T-helper 17 cell (primary cell): ENCODE data around the gene PSMA6. TPM values are rescaled to one million over a fixed set of nuclear protein-coding genes. Genes with fewer than 3 reads are reported as not detected.

ENCODE experiments used
- ATAC-seq: fragments of 150-1000 bp; cut with Tn5 transposase; 2 replicates; pipeline ENCODE4 v1.10.0; 2021; ENCODE audit warnings: mild to moderate bottlenecking, moderate library complexity
- DNase-seq, 3 donors: peaks; one replicate each; pipeline versions ENCODE4 v3.0.0 to v3.0.0-alpha.2; 2020 to 2021
- H3K9me3 ChIP-seq: one replicate; pipeline ENCODE4 v1.7.0; 2013; ENCODE audit warnings: low read length, mild to moderate bottlenecking; ENCODE audit not compliant: control insufficient read depth, poor library complexity, severe bottlenecking
- H3K27ac Mint-ChIP-seq: one replicate; pipeline ENCODE4 v1.8.0; 2022; ENCODE audit warnings: mild to moderate bottlenecking, moderate library complexity, mixed read lengths
- H3K27me3 Mint-ChIP-seq: one replicate; pipeline ENCODE4 v1.8.0; 2022; ENCODE audit warnings: mixed read lengths
- H3K36me3 Mint-ChIP-seq: one replicate; pipeline ENCODE4 v1.8.0; 2022; ENCODE audit warnings: low read depth, mixed read lengths
- H3K4me1 Mint-ChIP-seq: one replicate; pipeline ENCODE4 v1.8.0; 2022; ENCODE audit warnings: mild to moderate bottlenecking, mixed read lengths
- H3K4me3 Mint-ChIP-seq: one replicate; pipeline ENCODE4 v1.8.0; 2022; ENCODE audit warnings: mild to moderate bottlenecking, moderate library complexity, mixed read lengths
- total RNA-seq, 4 donors: library from RNA in 2 of 4; stranded (reverse) in 2 of 4; gene quantifications; one replicate each; pipeline ENCODE4 v1.2.3 and lab custom pipeline; 2022 to 2026

PSMA6 gene
- total RNA-seq, 2 donors from 2014 or later = 115 to 117 TPM

GRCh38 chr14:35257809-35258208 is 34.4 kb upstream of the PSMA6 start:
- H3K36me3 Mint-ChIP-seq = peaks cover 14% of the 10 kb centered on the region
- H3K4me3 Mint-ChIP-seq = no peak overlapping the region
- DNase-seq = no peak
- no peaks in the 10 kb centered on the region for H3K27me3 Mint-ChIP-seq
- no peaks in the 10 kb centered on the region for H3K9me3 ChIP-seq
- H3K4me1 Mint-ChIP-seq = peaks cover 21% of the 10 kb centered on the region
- H3K27ac Mint-ChIP-seq = no peak overlapping the region
- no peak for ATAC-seq

- Mint-ChIP-seq H3K36me3 (peaks cover 13% of the 10 kb centered on the region), H3K27ac (no peak overlapping the region), H3K27me3 (no peaks in the 10 kb centered on the region), H3K4me3 (no peak overlapping the region), H3K4me1 (peaks cover 19% of the 10 kb centered on the region)
- H3K9me3 ChIP-seq = no peaks in the 10 kb centered on the region
- no peak for ATAC-seq
- DNase-seq = no peak
Measured at GRCh38 chr14:35258420-35258819, 33.8 kb upstream of the PSMA6 start.

GRCh38 chr14:35261774-35262173 is 30.4 kb upstream of the PSMA6 start:
- Mint-ChIP-seq H3K27me3 (no peaks in the 10 kb centered on the region), H3K4me3 (no peak overlapping the region), H3K36me3 (peaks cover 2% of the 10 kb centered on the region), H3K4me1 (peaks cover 6% of the 10 kb centered on the region), H3K27ac (no peak overlapping the region)
- no peak for ATAC-seq
- no peak for DNase-seq
- H3K9me3 ChIP-seq = no peaks in the 10 kb centered on the region

GRCh38 chr14:35262436-35262835 is 29.7 kb upstream of the PSMA6 start:
- Mint-ChIP-seq H3K27me3 (no peaks in the 10 kb centered on the region), H3K36me3 (peaks cover 3% of the 10 kb centered on the region), H3K4me1 (peaks cover 4% of the 10 kb centered on the region), H3K4me3 (no peak overlapping the region), H3K27ac (no peak overlapping the region)
- no peak for DNase-seq
- ATAC-seq = no peak
- no peaks in the 10 kb centered on the region for H3K9me3 ChIP-seq

GRCh38 chr14:35268946-35269345 is 23.2 kb upstream of the PSMA6 start:
- no peak overlapping the region for H3K27ac Mint-ChIP-seq
- H3K9me3 ChIP-seq = no peaks in the 10 kb centered on the region
- no peaks in the 10 kb centered on the region for H3K27me3 Mint-ChIP-seq
- DNase-seq (no peak), ATAC-seq (no peak)
- H3K36me3 Mint-ChIP-seq = peaks cover 4% of the 10 kb centered on the region
- H3K4me1 Mint-ChIP-seq = peaks cover 2% of the 10 kb centered on the region
- no peak overlapping the region for H3K4me3 Mint-ChIP-seq

GRCh38 chr14:35274805-35275204 is 17.4 kb upstream of the PSMA6 start:
- H3K4me1 Mint-ChIP-seq = peaks cover 3% of the 10 kb centered on the region
- peaks cover 3% of the 10 kb centered on the region for H3K36me3 Mint-ChIP-seq
- no peak for DNase-seq
- H3K27me3 Mint-ChIP-seq = no peaks in the 10 kb centered on the region
- no peak overlapping the region for H3K4me3 Mint-ChIP-seq
- no peak for ATAC-seq
- H3K9me3 ChIP-seq = no peaks in the 10 kb centered on the region
- H3K27ac Mint-ChIP-seq = no peak overlapping the region

- H3K27ac Mint-ChIP-seq = no peak overlapping the region
- no peak overlapping the region for H3K4me3 Mint-ChIP-seq
- H3K9me3 ChIP-seq = no peaks in the 10 kb centered on the region
- peaks cover 10% of the 10 kb centered on the region for H3K36me3 Mint-ChIP-seq
- DNase-seq (no peak), ATAC-seq (no peak)
- peaks cover 7% of the 10 kb centered on the region for H3K4me1 Mint-ChIP-seq
- no peaks in the 10 kb centered on the region for H3K27me3 Mint-ChIP-seq
Measured at GRCh38 chr14:35277179-35277578, 15.0 kb upstream of the PSMA6 start.

- DNase-seq (no peak), ATAC-seq (no peak)
- H3K27ac Mint-ChIP-seq = no peak overlapping the region
- no peak overlapping the region for H3K4me3 Mint-ChIP-seq
- peaks cover 14% of the 10 kb centered on the region for H3K36me3 Mint-ChIP-seq
- no peaks in the 10 kb centered on the region for H3K9me3 ChIP-seq
- no peaks in the 10 kb centered on the region for H3K27me3 Mint-ChIP-seq
- H3K4me1 Mint-ChIP-seq = peaks cover 12% of the 10 kb centered on the region
Measured at GRCh38 chr14:35279369-35279768, 12.8 kb upstream of the PSMA6 start.

- Mint-ChIP-seq H3K36me3 (peaks cover 12% of the 10 kb centered on the region), H3K4me1 (peaks cover 27% of the 10 kb centered on the region), H3K27me3 (no peaks in the 10 kb centered on the region), H3K4me3 (no peak overlapping the region), H3K27ac (peak overlapping the region; percentile 57)
- no peak for ATAC-seq
- DNase-seq = no peak
- H3K9me3 ChIP-seq = no peaks in the 10 kb centered on the region
Measured at GRCh38 chr14:35281341-35281740, 10.8 kb upstream of the PSMA6 start.

GRCh38 chr14:35284506-35284905 is 7.7 kb upstream of the PSMA6 start:
- peaks cover 37% of the 10 kb centered on the region for H3K4me1 Mint-ChIP-seq
- no peak for DNase-seq
- no peaks in the 10 kb centered on the region for H3K9me3 ChIP-seq
- no peak overlapping the region for H3K4me3 Mint-ChIP-seq
- ATAC-seq = no peak
- H3K36me3 Mint-ChIP-seq = peaks cover 12% of the 10 kb centered on the region
- peak overlapping the region; percentile 70 for H3K27ac Mint-ChIP-seq
- no peaks in the 10 kb centered on the region for H3K27me3 Mint-ChIP-seq

GRCh38 chr14:35285168-35286002 is 6.8 kb upstream of the PSMA6 start:
- H3K4me3 Mint-ChIP-seq = peak overlapping the region; percentile 34
- peaks cover 37% of the 10 kb centered on the region for H3K4me1 Mint-ChIP-seq
- no peaks in the 10 kb centered on the region for H3K27me3 Mint-ChIP-seq
- DNase-seq (no peak), ATAC-seq (peak; percentile 68)
- H3K27ac Mint-ChIP-seq = peak overlapping the region; percentile 70
- H3K36me3 Mint-ChIP-seq = peaks cover 12% of the 10 kb centered on the region
- H3K9me3 ChIP-seq = no peaks in the 10 kb centered on the region

GRCh38 chr14:35286003-35286600 is 6.1 kb upstream of the PSMA6 start:
- peak overlapping the region; percentile 70 for H3K27ac Mint-ChIP-seq
- H3K4me1 Mint-ChIP-seq = peaks cover 34% of the 10 kb centered on the region
- H3K9me3 ChIP-seq = no peaks in the 10 kb centered on the region
- no peaks in the 10 kb centered on the region for H3K27me3 Mint-ChIP-seq
- peaks cover 6% of the 10 kb centered on the region for H3K36me3 Mint-ChIP-seq
- peak overlapping the region; percentile 34 for H3K4me3 Mint-ChIP-seq
- ATAC-seq = peak; percentile 34
- DNase-seq = no peak

GRCh38 chr14:35286707-35287106 is 5.5 kb upstream of the PSMA6 start:
- no peaks in the 10 kb centered on the region for H3K9me3 ChIP-seq
- DNase-seq (no peak), ATAC-seq (no peak)
- H3K27ac Mint-ChIP-seq = no peak overlapping the region
- peaks cover 34% of the 10 kb centered on the region for H3K4me1 Mint-ChIP-seq
- no peaks in the 10 kb centered on the region for H3K27me3 Mint-ChIP-seq
- H3K4me3 Mint-ChIP-seq = no peak overlapping the region
- H3K36me3 Mint-ChIP-seq = peaks cover 6% of the 10 kb centered on the region
